GM10847 (cell line): ENCODE data around the gene RPA4.

Source experiments
- POLR2A ChIP-seq: IDR thresholded peaks from 2 replicates; pipeline ENCODE4 v1.6.1; 2011; ENCODE audit not compliant: insufficient read length; ENCODE audit errors: extremely low read depth

The RPA4 gene

DNA sequence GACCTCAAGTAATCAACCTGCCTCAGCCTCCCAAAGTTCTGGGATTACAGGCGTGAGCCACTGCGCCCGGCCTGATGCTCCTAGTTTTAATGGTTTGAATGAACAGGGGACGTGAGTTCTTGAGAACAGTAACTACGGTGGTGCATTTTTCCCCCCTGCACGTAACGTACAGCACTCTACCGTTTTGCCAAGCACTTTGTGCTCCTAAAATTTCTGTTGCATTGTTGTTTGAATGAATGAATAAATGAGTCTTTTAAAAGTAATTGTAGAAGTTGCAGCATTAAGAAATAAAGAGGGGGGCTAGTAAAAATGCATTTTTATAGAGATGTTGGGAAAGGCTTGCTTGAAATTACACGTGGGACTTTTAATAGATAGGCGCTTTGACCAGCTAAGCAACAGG is at the start of gene RPA4:
Gene RPA4, plus strand, starts transcription at position 301 of the 400 bp plus-strand sequence. CDS start 403 bp downstream, outside the sequence.
- no peak for TF ChIP-seq POLR2A

GRCh38 chrX:96834137-96834536 is 49.6 kb upstream of the RPA4 start:
- TF ChIP-seq POLR2A, result no peak

DNA sequence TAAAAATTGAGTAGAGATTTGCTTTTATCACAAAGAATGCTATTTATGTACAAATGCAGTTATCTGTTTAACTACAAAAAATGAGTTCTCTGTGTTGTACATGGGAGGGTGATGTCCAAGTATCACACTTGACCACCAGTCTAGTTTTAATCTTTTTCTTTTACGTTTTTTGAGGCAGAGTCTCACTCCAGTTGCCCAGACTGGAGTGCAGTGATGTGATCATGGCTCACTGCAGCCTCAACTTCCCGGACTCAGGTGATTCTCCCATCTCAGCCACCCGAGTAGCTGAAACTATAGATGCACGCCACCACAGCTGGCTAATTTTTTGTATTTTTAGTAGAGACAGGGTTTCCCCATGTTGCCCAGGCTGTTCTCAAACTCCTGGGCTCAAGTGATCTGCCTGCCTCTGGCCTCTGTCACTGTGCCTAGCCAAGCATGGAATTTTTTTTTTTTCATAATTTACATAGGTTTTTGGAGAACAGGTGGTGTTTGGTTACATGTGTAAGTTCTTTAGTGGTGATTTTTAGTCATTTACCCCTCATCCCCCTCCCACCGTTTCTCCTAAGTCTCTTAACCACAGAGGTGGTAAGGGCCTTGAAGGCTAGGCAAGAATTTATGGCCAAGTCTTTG is 47.9 kb upstream of the RPA4 start:
- no peak for TF ChIP-seq POLR2A

DNA sequence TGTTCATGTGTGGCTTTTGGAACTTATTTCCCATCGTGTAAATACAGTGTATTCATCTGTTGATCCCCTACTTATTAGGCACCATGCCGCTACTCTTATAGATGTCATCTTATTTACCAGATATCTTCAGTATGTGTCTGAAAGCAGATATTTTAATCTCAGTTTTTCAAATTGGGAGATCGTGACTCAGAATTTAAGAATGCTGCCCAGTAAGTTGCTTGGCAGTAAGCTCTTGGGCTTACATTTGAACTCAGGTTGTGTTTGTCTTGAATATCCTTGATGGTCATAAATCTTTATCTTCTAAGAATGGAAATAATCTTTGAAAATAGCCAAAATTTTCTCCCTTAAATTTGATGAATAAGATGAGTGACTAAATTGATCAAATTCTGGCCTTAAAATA is 45.9 kb upstream of the RPA4 start:
- no peak for TF ChIP-seq POLR2A

GRCh38 chrX:96838537-96838936 is 45.2 kb upstream of the RPA4 start:
- TF ChIP-seq POLR2A, result no peak

GRCh38 chrX:96841325-96841724 is 42.4 kb upstream of the RPA4 start:
- TF ChIP-seq POLR2A, result no peak

GRCh38 chrX:96843566-96843965 is 40.1 kb upstream of the RPA4 start:
- no peak for TF ChIP-seq POLR2A

DNA sequence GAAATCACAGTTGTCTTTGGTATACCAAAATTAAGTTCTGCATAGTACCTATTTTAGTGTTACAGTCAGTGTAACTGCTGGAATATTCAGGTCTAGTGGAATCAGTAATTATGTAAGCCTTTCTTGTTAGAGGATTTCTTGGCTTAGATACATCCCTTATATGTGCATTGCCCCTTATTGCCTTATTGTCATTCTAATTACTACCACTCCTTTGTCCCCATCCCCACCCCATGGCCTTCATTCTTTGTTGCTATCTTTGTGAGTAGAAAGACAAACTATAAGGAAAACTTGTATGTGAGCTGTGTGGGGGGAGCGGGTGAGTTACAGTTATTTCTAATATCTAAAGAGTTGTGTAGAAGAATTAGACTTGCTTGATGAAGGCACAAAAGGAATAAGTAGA is 36.9 kb upstream of the RPA4 start:
- TF ChIP-seq POLR2A, result no peak

DNA sequence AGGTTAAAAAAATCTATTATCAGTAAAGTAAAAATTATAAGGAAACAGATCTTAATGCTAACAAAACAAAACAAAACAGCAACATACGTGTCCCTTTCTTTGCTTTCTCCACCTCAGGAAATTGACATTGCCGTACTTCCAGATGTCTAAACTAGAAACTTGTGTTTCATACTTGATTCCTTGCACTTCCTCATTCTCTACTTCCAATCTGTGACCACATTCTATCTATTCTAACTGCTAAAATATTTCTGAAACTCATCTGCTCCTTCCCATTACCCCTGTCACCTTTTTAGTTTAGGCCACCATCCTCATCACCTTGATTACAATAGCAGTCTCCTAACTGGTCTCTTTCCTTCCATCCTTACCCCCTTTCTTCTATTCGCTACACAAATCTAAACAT is 22.5 kb upstream of the RPA4 start:
- no peak for TF ChIP-seq POLR2A

GRCh38 chrX:96861661-96862060 is 22.0 kb upstream of the RPA4 start:
- TF ChIP-seq POLR2A, result no peak

DNA sequence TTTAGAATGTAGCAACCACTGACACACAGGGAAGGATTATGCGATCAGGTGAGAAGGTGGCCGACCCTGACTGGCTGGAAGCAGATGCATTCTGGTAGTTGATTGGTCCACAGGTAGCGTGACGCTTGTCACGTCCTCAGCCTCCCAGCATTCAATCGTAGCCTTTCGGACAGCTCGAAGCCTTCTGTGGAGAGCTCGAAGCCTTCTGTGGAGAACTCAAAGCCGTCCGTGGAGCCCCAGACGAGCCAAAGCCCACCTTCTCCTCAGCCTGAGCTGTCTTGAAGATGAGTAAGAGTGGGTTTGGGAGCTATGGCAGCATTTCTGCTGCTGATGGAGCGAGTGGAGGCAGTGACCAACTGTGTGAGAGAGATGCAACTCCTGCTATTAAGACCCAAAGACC is 319 bp downstream of the RPA4 start:
- TF ChIP-seq POLR2A, result no peak

GRCh38 chrX:96889726-96890125 is 6.0 kb downstream of the RPA4 start:
- TF ChIP-seq POLR2A, result no peak

- TF ChIP-seq POLR2A, result no peak
Observed at GRCh38 chrX:96906741-96907140, 23.0 kb downstream of the RPA4 start.

GRCh38 chrX:96907516-96908272 is 24.0 kb downstream of the RPA4 start:
- TF ChIP-seq POLR2A, result no peak

DNA sequence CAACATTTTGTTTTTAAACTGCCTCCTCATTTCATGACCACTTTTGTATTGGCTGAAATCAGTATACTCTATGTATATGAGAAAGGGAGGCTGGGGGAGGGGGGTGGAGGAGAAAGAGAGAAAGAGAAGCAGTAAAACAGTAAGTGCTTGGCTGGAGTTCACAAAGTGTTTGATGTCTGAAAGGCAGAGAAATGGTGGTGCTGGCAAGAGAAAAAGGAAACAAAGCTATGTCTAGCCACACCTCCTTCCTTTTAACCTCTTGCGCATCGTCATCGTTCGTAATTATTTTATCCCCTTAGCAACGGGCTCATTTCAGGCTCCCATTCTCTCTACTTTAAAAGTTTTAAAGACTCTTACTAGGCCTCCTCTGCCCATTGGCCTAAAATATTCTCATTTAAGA is 25.6 kb downstream of the RPA4 start:
- TF ChIP-seq POLR2A, result no peak

GRCh38 chrX:96918864-96919263 is 35.2 kb downstream of the RPA4 start:
- no peak for TF ChIP-seq POLR2A

- no peak for TF ChIP-seq POLR2A
Observed at GRCh38 chrX:96919672-96920071, 36.0 kb downstream of the RPA4 start.

GRCh38 chrX:96924581-96924980 is 40.9 kb downstream of the RPA4 start:
- TF ChIP-seq POLR2A, result no peak

- no peak for TF ChIP-seq POLR2A
Observed at GRCh38 chrX:96929036-96929435, 45.3 kb downstream of the RPA4 start.
